ENCODE results near the gene IFI27L1. TPM values are rescaled to one million over a fixed set of nuclear protein-coding genes. Genes with fewer than 3 reads are reported as not detected.

The IFI27L1 gene
- total RNA-seq, 4 donors from 2014 or later, result 3.4 to 9.3 (median 7.4) TPM

DNA sequence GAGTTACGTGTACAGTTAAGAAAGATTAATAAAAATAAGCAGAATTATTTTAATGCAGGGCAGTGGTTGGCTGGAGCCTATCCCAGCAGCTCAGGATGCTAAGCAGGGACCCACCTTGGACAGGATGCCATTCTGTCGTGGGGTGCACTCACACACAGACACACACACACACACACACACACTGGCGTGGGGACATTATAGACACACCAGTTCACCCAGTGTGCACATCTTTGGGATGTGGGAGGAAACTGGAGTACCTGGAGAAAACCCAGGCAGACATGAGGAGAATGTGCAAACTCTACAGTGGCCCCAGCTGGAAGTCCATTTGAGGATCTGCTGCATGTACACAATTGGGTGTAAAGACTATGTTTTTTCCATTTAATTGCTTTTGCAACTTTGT, 61.1 kb downstream of the IFI27L1 start:
- H3K27ac ChIP-seq, result no peak overlapping the region
- peaks cover 4% of the 10 kb centered on the region for H3K27me3 ChIP-seq
- TF ChIP-seq, protein P1, sequence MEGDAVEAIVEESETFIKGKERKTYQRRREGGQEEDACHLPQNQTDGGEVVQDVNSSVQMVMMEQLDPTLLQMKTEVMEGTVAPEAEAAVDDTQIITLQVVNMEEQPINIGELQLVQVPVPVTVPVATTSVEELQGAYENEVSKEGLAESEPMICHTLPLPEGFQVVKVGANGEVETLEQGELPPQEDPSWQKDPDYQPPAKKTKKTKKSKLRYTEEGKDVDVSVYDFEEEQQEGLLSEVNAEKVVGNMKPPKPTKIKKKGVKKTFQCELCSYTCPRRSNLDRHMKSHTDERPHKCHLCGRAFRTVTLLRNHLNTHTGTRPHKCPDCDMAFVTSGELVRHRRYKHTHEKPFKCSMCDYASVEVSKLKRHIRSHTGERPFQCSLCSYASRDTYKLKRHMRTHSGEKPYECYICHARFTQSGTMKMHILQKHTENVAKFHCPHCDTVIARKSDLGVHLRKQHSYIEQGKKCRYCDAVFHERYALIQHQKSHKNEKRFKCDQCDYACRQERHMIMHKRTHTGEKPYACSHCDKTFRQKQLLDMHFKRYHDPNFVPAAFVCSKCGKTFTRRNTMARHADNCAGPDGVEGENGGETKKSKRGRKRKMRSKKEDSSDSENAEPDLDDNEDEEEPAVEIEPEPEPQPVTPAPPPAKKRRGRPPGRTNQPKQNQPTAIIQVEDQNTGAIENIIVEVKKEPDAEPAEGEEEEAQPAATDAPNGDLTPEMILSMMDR (IDR thresholded peaks at IDR 0.05), result no peak
- TF ChIP-seq POLR2A (IDR thresholded peaks at IDR 0.05) (no peak), EP300 (IDR thresholded peaks at IDR 0.05) (no peak), POLR2AphosphoS5 (IDR thresholded peaks at IDR 0.05) (no peak)
- H3K4me3 ChIP-seq, result no peak overlapping the region
- H3K9me3 ChIP-seq, result no peaks in the 10 kb centered on the region
- H3K4me1 ChIP-seq, result no peaks in the 10 kb centered on the region
- no peaks in the 10 kb centered on the region for H3K36me3 ChIP-seq
- 49 to 70% methylated on average over 2 to 3 of the region's 3 CpGs for WGBS, 2 donors (ENCODE audit: low coverage in 1 of 2)
- ATAC-seq, result no peak

DNA sequence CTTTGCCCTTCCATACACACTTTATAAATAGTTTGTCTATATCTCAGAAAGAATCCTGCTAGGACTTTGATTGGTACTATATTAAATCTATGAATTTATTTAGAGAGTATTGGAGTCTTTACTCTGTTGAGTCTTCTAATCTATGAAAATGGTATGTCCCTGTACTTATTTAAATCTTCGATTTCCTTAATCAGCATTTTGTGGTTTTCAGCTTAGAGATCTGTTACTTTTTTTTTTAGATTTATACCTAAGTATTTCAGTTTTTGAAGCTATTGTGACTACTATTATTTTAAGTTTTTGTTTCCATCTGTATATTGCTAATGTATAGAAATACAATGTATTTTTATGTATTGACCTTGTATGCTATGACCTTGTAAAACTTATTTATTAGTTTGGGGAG, 61.7 kb downstream of the IFI27L1 start:
- TF ChIP-seq, protein P1 (IDR thresholded peaks at IDR 0.05), result no peak
- TF ChIP-seq EP300 (IDR thresholded peaks at IDR 0.05) (no peak), POLR2AphosphoS5 (IDR thresholded peaks at IDR 0.05) (no peak), POLR2A (IDR thresholded peaks at IDR 0.05) (no peak)
- no peak overlapping the region for H3K4me3 ChIP-seq
- no peak for ATAC-seq
- no peak overlapping the region for H3K27ac ChIP-seq
- no peaks in the 10 kb centered on the region for H3K36me3 ChIP-seq
- WGBS, 2 donors (ENCODE audit: low coverage in 1 of 2), result 79 to 92% methylated on average over 1 of the region's 1 CpG
- H3K27me3 ChIP-seq, result peaks cover 4% of the 10 kb centered on the region
- no peaks in the 10 kb centered on the region for H3K9me3 ChIP-seq
- H3K4me1 ChIP-seq, result no peaks in the 10 kb centered on the region

DNA sequence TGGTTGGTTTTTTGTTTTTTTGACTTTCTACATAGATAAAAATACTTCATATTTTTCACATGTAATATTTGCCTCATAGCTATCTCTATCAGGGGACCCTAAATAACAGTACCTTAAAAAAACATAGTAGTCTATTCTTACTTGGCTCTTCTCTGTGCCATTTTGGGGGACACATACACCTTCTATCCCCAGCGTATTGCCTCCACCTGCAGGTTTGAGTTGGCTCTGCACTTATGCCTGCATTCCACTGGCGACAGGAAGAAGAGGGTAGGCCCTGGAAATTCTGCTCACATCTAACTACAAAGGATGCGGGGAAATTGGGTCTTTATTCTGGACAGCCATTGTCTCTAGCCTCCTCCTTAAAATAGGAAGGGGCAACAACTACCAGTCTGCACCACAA, 62.1 kb downstream of the IFI27L1 start:
- Histone ChIP-seq H3K27ac (no peak overlapping the region), H3K27me3 (peaks cover 4% of the 10 kb centered on the region), H3K4me1 (no peaks in the 10 kb centered on the region), H3K36me3 (no peaks in the 10 kb centered on the region), H3K4me3 (no peak overlapping the region), H3K9me3 (no peaks in the 10 kb centered on the region)
- 40 to 52% methylated on average over 1 to 3 of the region's 3 CpGs for WGBS, 2 donors (ENCODE audit: low coverage in 1 of 2)
- no peak for TF ChIP-seq POLR2A (IDR thresholded peaks at IDR 0.05)
- TF ChIP-seq EP300 (IDR thresholded peaks at IDR 0.05), result no peak
- TF ChIP-seq, protein P1 (IDR thresholded peaks at IDR 0.05), result no peak
- TF ChIP-seq POLR2AphosphoS5 (IDR thresholded peaks at IDR 0.05), result no peak
- no peak for ATAC-seq

DNA sequence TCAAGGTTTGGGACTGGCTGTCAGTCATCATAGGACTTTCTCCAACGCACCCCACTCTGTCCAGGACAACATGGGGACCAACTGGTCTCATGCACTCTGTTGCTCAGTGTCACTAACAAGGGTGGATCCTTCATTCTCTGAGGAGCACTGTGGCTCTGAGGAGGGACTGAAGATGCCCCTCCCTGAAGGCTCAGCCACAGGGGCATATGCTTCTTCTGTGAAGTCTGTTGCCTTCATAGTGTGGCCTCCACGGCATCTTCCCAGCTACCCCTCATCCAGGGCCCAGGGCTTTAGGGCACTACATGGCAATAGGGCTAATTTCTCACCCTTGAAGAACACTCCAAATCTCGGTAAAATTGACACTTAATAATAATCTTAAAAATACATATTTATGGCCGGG, 62.6 kb downstream of the IFI27L1 start:
- no peak for ATAC-seq
- WGBS, 2 donors (ENCODE audit: low coverage in 1 of 2), result 83 to 92% methylated on average over 1 to 2 of the region's 4 CpGs
- Histone ChIP-seq H3K27ac (no peak overlapping the region), H3K36me3 (no peaks in the 10 kb centered on the region), H3K4me3 (no peak overlapping the region), H3K27me3 (no peaks in the 10 kb centered on the region), H3K9me3 (no peaks in the 10 kb centered on the region), H3K4me1 (no peaks in the 10 kb centered on the region)
- TF ChIP-seq, protein P1 (IDR thresholded peaks at IDR 0.05), result no peak
- no peak for TF ChIP-seq EP300 (IDR thresholded peaks at IDR 0.05)
- no peak for TF ChIP-seq POLR2AphosphoS5 (IDR thresholded peaks at IDR 0.05)
- no peak for TF ChIP-seq POLR2A (IDR thresholded peaks at IDR 0.05)

DNA sequence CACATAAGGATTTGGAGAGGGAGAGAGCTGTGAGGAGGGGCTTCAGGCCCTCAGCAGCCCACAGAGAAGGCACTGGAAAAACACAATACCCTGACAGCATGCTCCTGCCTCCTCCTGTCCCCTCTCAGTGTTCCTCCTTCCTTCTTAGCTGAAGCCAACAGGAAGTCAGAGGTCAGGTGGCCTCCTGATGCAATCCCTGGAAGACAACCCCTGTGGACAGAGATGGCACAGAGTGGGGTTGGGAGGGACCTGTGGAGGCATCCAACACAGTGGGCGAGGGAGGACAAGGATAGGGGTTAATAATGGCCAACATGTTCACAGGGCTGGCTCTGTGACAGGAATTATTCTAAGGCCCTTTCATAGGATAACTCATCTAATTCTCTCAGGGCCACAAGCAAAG, 63.7 kb downstream of the IFI27L1 start:
- no peak overlapping the region for H3K27ac ChIP-seq
- no peak overlapping the region for H3K4me3 ChIP-seq
- 50% methylated on average over 1 of the region's 1 CpG; no CpG with 5 or more reads in 1 of the 2 donors for WGBS, 2 donors (ENCODE audit: low coverage in 1 of 2)
- TF ChIP-seq, protein P1 (IDR thresholded peaks at IDR 0.05), result no peak
- TF ChIP-seq POLR2AphosphoS5 (IDR thresholded peaks at IDR 0.05), result no peak
- no peak for TF ChIP-seq POLR2A (IDR thresholded peaks at IDR 0.05)
- TF ChIP-seq EP300 (IDR thresholded peaks at IDR 0.05), result no peak
- H3K36me3 ChIP-seq, result no peaks in the 10 kb centered on the region
- H3K27me3 ChIP-seq, result no peaks in the 10 kb centered on the region
- ATAC-seq, result no peak
- no peaks in the 10 kb centered on the region for H3K9me3 ChIP-seq
- no peaks in the 10 kb centered on the region for H3K4me1 ChIP-seq
